NCI-H748 (cell line): Measurements from ENCODE around the gene ZNF639.

Experiments
- DNase-seq: peaks from one replicate; lab custom pipeline; 2025; ENCODE audit not compliant: unreplicated experiment; lab: John Stamatoyannopoulos, UW

The ZNF639 gene

GRCh38 chr3:179309225-179310078 lies 13.4 kb upstream of the ZNF639 start:
- no peak for DNase-seq

DNA sequence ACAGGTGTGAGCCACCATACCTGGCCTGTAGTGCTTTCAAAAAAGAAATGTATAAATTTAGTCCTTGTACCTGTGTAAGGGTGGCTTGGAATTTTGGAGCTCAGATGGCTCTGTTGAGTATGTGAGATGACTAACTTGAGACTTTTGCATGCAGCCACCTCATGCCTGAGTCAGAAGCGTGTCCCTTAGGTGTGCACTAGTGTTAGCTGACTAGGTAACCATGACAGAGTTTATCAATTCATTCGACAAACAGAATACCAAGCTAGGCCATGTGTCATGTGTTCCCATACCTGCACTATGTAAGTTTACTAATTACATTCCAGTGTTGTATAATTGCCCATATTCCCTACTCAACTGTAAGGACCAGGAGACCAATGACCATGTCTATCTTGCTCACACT lies 4.0 kb upstream of the ZNF639 start:
- DNase-seq: no peak

GRCh38 chr3:179321668-179322285 lies 1.1 kb upstream of the ZNF639 start:
- DNase-seq: peak; percentile 51

DNA sequence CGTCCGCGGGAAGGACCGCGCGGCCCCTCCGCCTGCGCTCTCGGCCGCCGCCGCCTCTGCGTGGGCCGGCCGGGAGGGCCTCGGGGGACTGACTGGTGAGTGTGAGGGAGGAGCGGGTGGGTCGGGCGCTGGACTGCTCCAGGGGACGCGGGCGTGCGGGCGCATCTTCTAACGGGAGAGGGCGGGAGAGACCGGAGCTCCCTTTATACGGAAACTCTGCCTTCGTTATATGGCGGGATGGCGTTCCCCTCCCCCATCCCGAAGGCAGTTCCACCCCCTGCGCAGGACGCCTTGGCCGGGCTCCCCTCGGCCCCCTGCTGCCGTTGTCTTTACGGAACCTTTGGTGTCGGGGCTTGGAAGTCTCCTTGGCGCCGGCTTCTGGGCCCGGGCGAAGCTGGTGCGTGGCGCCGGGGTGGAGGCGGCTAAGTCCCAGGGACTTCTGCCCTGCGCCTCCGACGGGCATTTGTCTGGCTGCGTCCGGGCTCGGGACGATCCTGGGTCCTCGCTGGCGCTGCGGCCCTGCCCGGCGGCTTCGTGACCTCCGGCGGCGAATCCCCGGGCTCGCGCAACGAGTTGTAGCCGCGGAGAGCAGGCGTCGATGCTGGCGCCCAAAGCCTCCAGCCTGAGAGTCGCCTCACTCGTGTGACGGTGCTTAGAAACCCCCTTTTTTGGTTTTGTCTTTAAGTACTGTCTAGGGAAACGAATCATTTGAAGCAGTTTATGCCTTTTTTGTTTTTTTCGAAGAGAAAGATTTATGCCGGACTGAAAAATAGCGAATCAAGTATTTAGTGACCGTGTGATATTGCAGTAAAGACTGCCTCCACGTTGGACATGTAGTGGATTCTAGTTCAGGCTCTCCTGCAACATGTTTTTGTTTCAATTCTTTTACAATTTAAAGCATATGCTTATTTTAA lies 623 bp downstream of the ZNF639 start:
- DNase-seq: peak; percentile 70

GRCh38 chr3:179324270-179324754 lies 1.5 kb downstream of the ZNF639 start:
- no peak for DNase-seq

DNA sequence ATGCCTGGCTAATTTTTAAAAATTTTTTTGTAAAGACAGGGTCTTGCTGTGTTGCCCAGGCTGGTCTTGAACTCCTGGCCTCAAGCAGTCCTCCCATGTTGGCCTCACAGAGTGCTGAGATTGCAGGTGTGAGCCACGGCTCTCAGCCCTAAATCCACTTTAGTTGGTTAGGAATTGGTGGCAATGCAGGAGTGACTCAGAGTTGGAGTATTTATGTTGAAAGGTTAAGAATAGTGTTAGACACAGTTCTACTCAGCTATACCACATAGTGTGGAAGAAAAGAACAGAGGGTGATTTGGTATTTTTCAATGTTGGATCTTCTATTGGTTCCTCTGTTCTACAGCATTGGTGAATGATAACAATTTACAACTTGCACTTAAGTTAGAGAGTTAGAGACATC lies 7.6 kb downstream of the ZNF639 start:
- no peak for DNase-seq

DNA sequence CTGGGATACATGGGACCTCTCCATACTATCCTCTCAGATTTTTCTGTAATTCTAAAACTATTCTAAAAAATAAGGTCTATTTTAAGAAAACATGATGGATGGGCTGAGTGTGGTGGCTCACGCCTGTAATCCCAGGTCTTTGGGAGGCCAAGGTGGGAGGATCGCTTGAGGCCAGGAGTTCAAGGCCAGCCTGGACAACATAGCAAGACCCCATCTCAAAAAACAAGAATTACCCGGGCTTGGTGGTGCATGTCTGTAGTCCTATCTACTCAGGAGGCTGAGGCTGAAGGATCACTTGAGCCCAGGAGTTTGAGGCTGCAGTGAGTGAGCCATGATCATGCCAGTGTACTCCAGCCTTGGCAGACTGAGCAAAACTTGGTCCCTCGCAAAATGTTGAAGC lies 9.4 kb downstream of the ZNF639 start:
- no peak for DNase-seq

DNA sequence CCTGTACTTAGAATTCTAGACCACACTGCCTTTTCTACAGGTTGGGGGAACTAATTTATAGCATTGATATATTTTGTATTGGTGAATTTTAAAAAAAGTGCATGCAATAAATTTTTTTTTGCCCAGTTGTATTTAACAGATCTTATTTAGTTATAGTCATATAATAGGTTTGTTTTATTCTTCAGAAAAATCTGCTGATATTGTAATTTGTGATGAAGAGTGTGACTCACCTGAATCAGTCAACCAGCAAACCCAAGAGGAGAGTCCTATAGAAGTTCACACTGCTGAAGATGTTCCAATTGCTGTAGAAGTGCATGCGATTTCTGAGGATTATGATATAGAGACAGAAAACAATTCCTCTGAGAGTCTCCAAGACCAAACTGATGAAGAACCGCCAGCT lies 10.3 kb downstream of the ZNF639 start:
- DNase-seq: no peak

DNA sequence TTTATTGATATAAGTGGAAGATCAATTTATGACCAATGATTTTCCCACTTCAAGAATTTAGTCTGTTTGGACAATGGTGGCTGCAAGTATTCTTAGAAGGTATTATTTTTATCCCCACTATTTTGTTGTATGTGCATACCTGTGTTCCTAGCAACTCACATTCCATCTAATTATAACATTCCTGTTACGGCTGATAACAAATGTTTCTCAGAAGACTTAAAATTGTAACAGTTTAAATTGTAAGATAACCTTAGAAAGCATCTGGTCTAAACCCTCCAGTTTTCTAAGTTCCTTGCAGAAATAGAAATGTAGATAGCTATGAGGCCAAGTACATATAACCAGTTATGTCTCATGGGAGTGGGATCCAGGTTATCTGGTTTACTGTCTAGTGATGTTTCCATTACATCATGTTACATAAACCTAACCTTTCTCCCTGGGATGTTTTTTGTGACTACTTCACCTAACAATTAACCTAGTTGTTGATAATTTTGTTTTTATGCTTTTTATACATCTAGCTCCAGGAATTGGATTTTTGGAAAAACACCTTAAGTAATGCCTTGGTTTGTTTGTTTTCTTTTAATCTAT lies 13.6 kb downstream of the ZNF639 start:
- DNase-seq: no peak

DNA sequence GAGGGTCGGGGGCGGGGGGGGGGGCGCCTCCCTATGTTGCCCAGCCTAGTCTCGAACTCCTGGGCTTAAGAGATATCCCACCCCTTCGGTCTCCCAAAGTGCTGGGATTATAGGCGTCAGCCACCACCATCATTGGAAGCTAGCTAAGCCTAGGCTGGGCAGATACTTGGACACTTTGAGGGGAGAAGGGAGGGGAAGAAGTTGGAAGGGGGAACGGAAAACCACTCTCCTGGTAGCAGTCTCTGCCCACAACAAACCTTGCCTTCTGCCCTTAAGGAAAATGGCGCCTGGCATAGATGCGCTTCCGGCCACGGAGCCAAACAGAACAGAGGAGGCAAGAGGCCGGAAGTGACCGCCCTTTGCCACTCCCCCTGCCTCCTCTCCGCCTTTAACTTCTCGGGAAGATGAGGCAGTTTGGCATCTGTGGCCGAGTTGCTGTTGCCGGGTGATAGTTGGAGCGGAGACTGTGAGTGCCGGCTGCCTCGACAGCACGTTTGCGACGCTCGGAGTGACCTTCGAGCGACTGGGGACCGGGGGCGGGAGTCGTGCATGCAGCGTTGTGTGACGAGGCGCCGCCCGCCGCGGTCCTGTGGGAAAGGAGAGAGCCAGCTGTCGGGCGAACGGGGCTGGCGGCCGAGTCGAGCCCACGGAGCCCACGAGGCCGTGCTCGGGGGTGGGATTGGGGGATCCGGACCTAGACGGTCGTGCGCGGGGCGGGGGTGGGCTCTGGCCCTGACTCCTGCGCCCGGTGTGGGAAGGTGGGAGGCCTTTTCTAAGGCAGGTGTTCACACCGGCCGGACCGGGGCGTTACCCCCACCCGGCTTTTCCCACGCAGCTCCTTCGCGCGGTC lies 24.7 kb downstream of the ZNF639 start, which contains the start of gene MFN1:
MFN1 (plus strand) TSS at position 365 of the 850 bp plus-strand sequence. CDS start 1,143 bp downstream, outside the sequence.
- DNase-seq: peak; percentile 89

GRCh38 chr3:179348325-179349013 lies 25.6 kb downstream of the ZNF639 start:
- no peak for DNase-seq

DNA sequence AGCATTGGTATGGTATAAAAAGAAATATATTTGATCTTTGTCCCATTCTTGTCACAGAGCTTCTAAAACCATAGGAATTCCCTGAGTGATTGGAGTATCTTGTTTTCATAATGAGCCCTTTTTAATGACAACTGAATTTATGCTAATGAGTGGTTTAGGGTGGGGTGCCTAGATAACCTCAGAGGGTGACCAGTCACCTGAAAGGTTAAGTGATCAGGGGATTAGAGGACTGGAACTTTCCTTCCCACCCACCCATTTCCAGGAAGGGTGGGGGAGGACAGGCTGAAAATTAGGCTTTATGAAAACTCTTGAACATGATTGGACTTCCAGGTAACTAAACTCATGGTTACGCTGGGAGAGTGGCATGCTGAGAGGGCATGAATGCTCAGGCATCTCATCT lies 33.2 kb downstream of the ZNF639 start:
- no peak for DNase-seq

DNA sequence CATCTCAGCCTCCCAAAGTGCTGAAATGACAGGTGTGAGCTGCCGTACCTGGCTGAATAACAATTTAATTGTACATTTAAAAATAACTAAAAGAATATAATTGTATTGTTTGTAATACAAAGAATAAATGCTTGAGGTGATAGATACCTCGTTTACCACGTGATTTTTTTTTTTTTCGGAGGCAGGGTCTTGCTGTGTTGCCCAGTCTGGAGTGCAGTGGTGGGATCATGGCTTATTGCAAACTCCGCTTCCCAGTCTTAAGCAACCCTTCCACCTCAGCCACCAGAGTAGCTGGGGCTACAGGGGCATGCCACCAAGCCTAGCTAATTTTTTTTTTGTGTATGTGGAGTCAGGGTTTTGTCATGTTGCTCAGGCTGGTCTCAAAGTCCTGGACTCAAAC lies 40.5 kb downstream of the ZNF639 start:
- DNase-seq: no peak

DNA sequence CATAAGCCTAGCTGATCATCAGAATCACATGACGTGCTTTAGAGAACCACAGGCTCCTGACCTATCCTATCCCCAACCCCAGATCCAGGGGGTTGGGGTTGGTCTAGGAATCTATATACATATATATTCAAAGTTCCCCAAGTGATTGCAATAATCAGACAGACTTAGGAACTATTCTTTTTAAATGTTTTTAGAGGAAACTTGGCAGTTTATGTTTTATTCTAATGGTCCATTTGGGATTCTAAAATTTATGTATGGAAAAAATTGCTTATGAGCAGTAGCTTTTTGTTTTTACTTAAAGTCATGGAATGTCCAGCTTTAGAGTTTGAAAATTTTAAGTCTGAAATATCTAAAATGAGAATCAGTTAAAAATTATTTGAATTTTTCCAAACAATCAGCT lies 46.8 kb downstream of the ZNF639 start:
- DNase-seq: no peak

DNA sequence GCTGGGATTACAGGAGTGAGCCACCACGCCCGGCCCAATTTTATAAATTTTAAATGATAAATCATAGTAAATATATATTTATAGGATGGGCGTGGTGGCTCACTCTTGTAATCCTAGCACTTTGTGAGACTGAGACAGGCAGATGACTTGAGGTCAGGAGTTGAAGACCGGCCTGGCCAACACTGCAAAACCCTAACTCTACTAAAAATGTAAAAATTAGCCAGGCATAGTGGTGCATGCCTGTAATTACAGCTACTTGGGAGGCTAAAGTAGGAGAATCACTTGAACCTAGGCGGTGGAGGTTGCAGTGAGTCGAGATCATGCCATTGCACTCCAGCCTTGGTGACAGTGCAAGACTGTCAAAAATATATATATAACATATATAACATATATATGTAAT lies 51.1 kb downstream of the ZNF639 start:
- no peak for DNase-seq

DNA sequence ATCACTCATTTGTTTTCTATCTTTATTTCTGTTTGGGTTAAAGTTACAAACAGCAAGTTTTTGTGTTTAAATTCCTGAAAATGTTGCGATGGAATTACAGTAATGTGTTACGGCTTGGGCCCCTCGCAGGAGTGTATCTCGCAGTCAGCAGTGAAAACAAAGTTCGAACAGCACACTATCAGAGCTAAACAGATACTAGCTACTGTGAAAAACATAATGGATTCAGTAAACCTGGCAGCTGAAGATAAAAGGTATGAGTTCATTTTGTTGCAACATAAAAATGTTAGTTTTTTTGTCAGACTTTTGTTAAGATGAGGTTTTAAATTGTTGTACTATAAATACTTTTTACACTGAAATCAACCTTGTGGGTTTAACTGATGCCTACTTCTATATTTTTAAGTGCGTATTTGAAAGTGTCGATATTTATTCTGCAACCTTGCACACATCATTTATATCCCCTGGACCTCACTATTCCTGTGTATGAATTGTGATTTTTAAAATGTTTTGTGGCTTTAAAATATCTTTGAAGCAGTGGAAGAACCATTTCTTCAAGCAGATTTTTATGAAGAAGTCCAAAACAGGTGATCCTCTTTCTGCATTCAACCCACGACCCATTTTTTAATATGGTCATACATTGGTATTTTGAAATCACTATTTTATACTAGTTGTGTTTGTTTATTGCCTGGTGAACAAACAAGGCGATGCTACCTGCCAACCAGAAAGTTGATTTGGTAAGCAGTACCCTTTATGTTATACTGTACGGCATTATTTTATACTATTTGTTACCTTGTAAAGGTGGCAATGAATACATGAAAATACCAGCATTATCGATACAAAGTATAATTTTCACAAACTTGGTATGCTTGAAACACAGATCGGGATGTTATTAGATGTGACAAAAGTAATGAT lies 52.5 kb downstream of the ZNF639 start:
- no peak for DNase-seq

DNA sequence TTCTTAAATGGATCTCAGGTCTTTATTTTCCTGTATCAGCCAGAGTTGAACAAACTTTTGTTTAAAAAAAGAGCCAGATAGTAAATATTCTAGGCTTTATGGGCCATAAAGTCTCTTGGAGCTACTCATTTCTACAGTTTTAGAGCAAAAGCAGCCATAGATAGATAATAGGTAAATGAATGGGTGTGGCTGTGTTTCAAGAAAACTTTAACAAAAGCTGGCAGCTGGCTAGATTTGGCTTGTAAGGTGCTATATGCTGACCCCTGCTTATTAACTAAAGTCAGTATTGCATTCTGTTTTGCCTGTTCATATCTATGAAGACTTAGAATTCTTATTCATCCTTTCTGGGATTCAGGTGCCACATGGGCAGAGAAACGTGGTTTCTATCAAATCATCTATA lies 53.6 kb downstream of the ZNF639 start:
- no peak for DNase-seq
